Upper lobe of left lung (tissue), 4 donors: ENCODE measurements around the gene RRP9.

Experiments used
- CTCF ChIP-seq, 6 experiments: fragments of 450-650 bp in 4 of 6; fragments of 200-600 bp in 2 of 6; sonication (generic) in 2 of 6; IDR thresholded peaks; one replicate each; pipeline ENCODE4 v1.5.1; 2016 to 2019; ENCODE audit warnings: antibody characterized with exemption in 6 of 6
- POLR2AphosphoS5 ChIP-seq, 2 donors: sonication (generic); formaldehyde crosslinking; IDR thresholded peaks; one replicate each; pipeline ENCODE4 v1.5.1; 2017; ENCODE audit warnings: antibody characterized with exemption in 2 of 2

- TF ChIP-seq CTCF (IDR thresholded peaks at IDR 0.05) (no peak), POLR2AphosphoS5 (IDR thresholded peaks at IDR 0.05) (no peak)
These were observed 45.9 kb upstream of the RRP9 start for GRCh38 chr3:51987568-51987967.
